Spleen (tissue), 11 donors: Measurements from ENCODE around the gene SETD6. TPM values are rescaled to one million over a fixed set of nuclear protein-coding genes. Genes with fewer than 3 reads are reported as not detected.

Source experiments
- DNase-seq: peaks from one replicate; pipeline ENCODE4 v3.0.0-alpha.2; 2020
- H3K27ac ChIP-seq, 8 donors: fragments of 200-600 bp; sonication (generic) in 7 of 8; 1 replicate in 4 of 8; 2 replicates in 4 of 8; pipeline versions ENCODE4 v1.5.0 to v1.8.0; 2016 to 2021; ENCODE audit warnings: inconsistent platforms in 4 of 8, mild to moderate bottlenecking in 4 of 8, moderate library complexity in 1 of 8
- H3K27me3 ChIP-seq, 7 donors: fragments of 200-600 bp; sonication (generic) in 6 of 7; replicated peaks in 1 of 7; 1 replicate in 4 of 7; 2 replicates in 3 of 7; pipeline versions ENCODE4 v1.5.0 to v1.8.0; 2016 to 2021; ENCODE audit warnings: inconsistent platforms in 3 of 7, mild to moderate bottlenecking in 1 of 7
- H3K36me3 ChIP-seq, 6 donors: fragments of 200-600 bp; sonication (generic) in 5 of 6; 1 replicate in 4 of 6; 2 replicates in 2 of 6; pipeline versions ENCODE4 v1.5.0 to v1.8.0; 2016 to 2021; ENCODE audit warnings: inconsistent platforms in 2 of 6
- H3K4me1 ChIP-seq, 6 donors: fragments of 200-600 bp; sonication (generic) in 5 of 6; 1 replicate in 3 of 6; 2 replicates in 3 of 6; pipeline versions ENCODE4 v1.5.0 to v1.8.0; 2016 to 2021; ENCODE audit warnings: inconsistent platforms in 3 of 6
- H3K4me3 ChIP-seq, 8 donors: fragments of 200-600 bp; sonication (generic) in 7 of 8; 1 replicate in 4 of 8; 2 replicates in 4 of 8; pipeline versions ENCODE4 v1.5.0 to v1.8.0; 2016 to 2021; ENCODE audit warnings: inconsistent platforms in 4 of 8, mild to moderate bottlenecking in 4 of 8, moderate library complexity in 2 of 8
- H3K9me3 ChIP-seq, 8 donors: fragments of 200-600 bp; sonication (generic) in 7 of 8; 1 replicate in 4 of 8; 2 replicates in 4 of 8; pipeline versions ENCODE4 v1.5.0 to v1.8.0; 2016 to 2021; ENCODE audit warnings: inconsistent platforms in 4 of 8
- CTCF ChIP-seq, 11 experiments: fragments of 200-600 bp in 7 of 11; fragments of 450-650 bp in 4 of 11; sonication (generic) in 4 of 11; IDR thresholded peaks in 8 of 11; conservative IDR thresholded peaks in 3 of 11; 1 replicate in 7 of 11; 2 replicates in 4 of 11; pipeline versions ENCODE4 v1.4.0 to v1.8.0; 2016 to 2021; ENCODE audit warnings: antibody characterized with exemption in 11 of 11, inconsistent platforms in 4 of 11, mild to moderate bottlenecking in 1 of 11
- POLR2A ChIP-seq, 3 donors: fragments of 450-650 bp; IDR thresholded peaks; one replicate each; pipeline ENCODE4 v1.5.1; 2017; ENCODE audit warnings: antibody characterized with exemption in 3 of 3, mild to moderate bottlenecking in 1 of 3
- POLR2AphosphoS5 ChIP-seq, 3 donors: sonication (generic); formaldehyde crosslinking; IDR thresholded peaks; one replicate each; pipeline ENCODE4 v1.5.1; 2017; ENCODE audit warnings: antibody characterized with exemption in 3 of 3
- WGBS, 5 donors: extraction: QIAGEN DNeasy Blood & Tissue Kit in 3 of 5; methylation state at CpG; one replicate each; pipeline versions ENCODE4 v1.1.5 to v1.1.7; 2013 to 2018; 5-methylcytosine and 5-hydroxymethylcytosine counted together
- intact Hi-C: fragments of 100-400 bp; cut with DNase I; formaldehyde crosslinking; loops from one replicate; pipeline ENCODE4 v1.15.0; 2023; ENCODE audit warnings: low total_unique reads
- polyA plus RNA-seq, 3 donors: library from polyadenylated mRNA; stranded (reverse); fragments of 200-250 nt; gene quantifications; one replicate each; pipeline ENCODE4 v1.2.1, GENCODE V29; 2013
- total RNA-seq, 7 donors: library from RNA; depleted of rRNA in 3 of 7; stranded (reverse); fragments of >200 nt in 3 of 7; fragmentation: NEBNext Ultra II Directional in 4 of 7; extraction: Animal tissue kit (Norgen Biotek cat#: 25700) in 4 of 7; gene quantifications; one replicate each; pipeline versions ENCODE4 v1.1.0 to v1.2.1, GENCODE V29; 2016 to 2021
- donor health status: healthy with polysubstance abuse.
- donor health status: DM: no; HTN: no; CAD: no; lungs with moderate emphysema.
- donor health status: DM: no; HTN: no; CAD: no.
- donor health status: Bipolar disorder and iron deficiency.
- donor health status: healthy.
- donor health status: DM: no; HTN: no; CAD: no.
- donor health status: DM: yes; HTN: yes; CAD: no.

The SETD6 gene
- total and polyA plus RNA-seq, 10 donors: 8.9 to 32.3 (median 16.6) TPM

GRCh38 chr16:58508671-58509251 is 6.6 kb upstream of the SETD6 start:
- Histone ChIP-seq H3K9me3 (no peaks in the 10 kb centered on the region), H3K4me1 (peaks cover 0 to 8% (median 0%) of the 10 kb centered on the region in 6 donors), H3K27ac (no peak overlapping the region), H3K27me3 (peaks cover 0 to 10% (median 0%) of the 10 kb centered on the region in 7 donors), H3K4me3 (no peak overlapping the region), H3K36me3 (peaks cover 0 to 31% (median 0%) of the 10 kb centered on the region in 6 donors)
- TF ChIP-seq POLR2AphosphoS5 (IDR thresholded peaks at IDR 0.05) (no peak), CTCF (IDR thresholded peaks at IDR 0.05 in 8 of 11, conservative IDR thresholded peaks at IDR 0.05 in 3 of 11) (no peak), POLR2A (IDR thresholded peaks at IDR 0.05) (no peak)
- WGBS, 5 donors: 74 to 93% (median 79%) methylated on average over 2 to 5 of the region's 5 CpGs
- DNase-seq: no peak
- intact Hi-C loops: no loop called here

GRCh38 chr16:58509256-58510096 is 5.8 kb upstream of the SETD6 start:
- no peak for TF ChIP-seq POLR2A (IDR thresholded peaks at IDR 0.05)
- no peak for TF ChIP-seq POLR2AphosphoS5 (IDR thresholded peaks at IDR 0.05)
- no peak for TF ChIP-seq CTCF (IDR thresholded peaks at IDR 0.05 in 8 of 11, conservative IDR thresholded peaks at IDR 0.05 in 3 of 11)
- Histone ChIP-seq H3K9me3 (no peaks in the 10 kb centered on the region), H3K27ac (no peak overlapping the region), H3K4me1 (peaks cover 0 to 13% (median 4%) of the 10 kb centered on the region in 6 donors), H3K4me3 (no peak overlapping the region), H3K27me3 (peaks cover 0 to 4% (median 0%) of the 10 kb centered on the region in 7 donors), H3K36me3 (peaks cover 0 to 24% (median 0%) of the 10 kb centered on the region in 6 donors)
- intact Hi-C loops: loop anchor here (5.0 kb wide), 1 partner anchor 248 kb away; no protein-coding TSS in a partner anchor
- peak; percentile 65 for DNase-seq
- WGBS, 5 donors: 81 to 94% (median 90%) methylated on average over 5 to 9 of the region's 9 CpGs

GRCh38 chr16:58510097-58510775 is 5.1 kb upstream of the SETD6 start:
- WGBS, 5 donors: 91 to 97% (median 93%) methylated on average over 18 of the region's 18 CpGs
- H3K36me3 ChIP-seq: peaks cover 0 to 23% (median 0%) of the 10 kb centered on the region in 6 donors
- H3K27me3 ChIP-seq: peaks cover 0 to 4% (median 0%) of the 10 kb centered on the region in 7 donors
- peak; percentile 68 for DNase-seq
- H3K9me3 ChIP-seq: no peaks in the 10 kb centered on the region
- H3K27ac ChIP-seq: no peak overlapping the region
- H3K4me3 ChIP-seq: no peak overlapping the region
- TF ChIP-seq POLR2AphosphoS5 (IDR thresholded peaks at IDR 0.05) (peak in 1 of 3 donors; percentile 9), POLR2A (IDR thresholded peaks at IDR 0.05) (no peak)
- peaks cover 6 to 20% (median 11%) of the 10 kb centered on the region in 6 donors for H3K4me1 ChIP-seq
- intact Hi-C loops: loop anchor here (5.0 kb wide), 1 partner anchor 247 kb away; no protein-coding TSS in a partner anchor

- Histone ChIP-seq H3K27me3 (peaks cover 0 to 4% (median 0%) of the 10 kb centered on the region in 7 donors), H3K27ac (no peak overlapping the region), H3K4me1 (peaks cover 6 to 27% (median 11%) of the 10 kb centered on the region in 6 donors), H3K4me3 (no peak overlapping the region), H3K9me3 (no peaks in the 10 kb centered on the region), H3K36me3 (peaks cover 0 to 23% (median 0%) of the 10 kb centered on the region in 6 donors)
- TF ChIP-seq POLR2A (IDR thresholded peaks at IDR 0.05) (no peak), POLR2AphosphoS5 (IDR thresholded peaks at IDR 0.05) (peak in 1 of 3 donors; percentile 17), CTCF (IDR thresholded peaks at IDR 0.05 in 8 of 11, conservative IDR thresholded peaks at IDR 0.05 in 3 of 11) (no peak)
- peak; percentile 80 for DNase-seq
- 82 to 95% (median 91%) methylated on average over 25 to 30 of the region's 30 CpGs for WGBS, 5 donors
- intact Hi-C loops: loop anchor here (5.0 kb wide), 1 partner anchor 246 kb away; no protein-coding TSS in a partner anchor
Measured at GRCh38 chr16:58510776-58511628, 4.3 kb upstream of the SETD6 start.
